Activated CD4-positive, alpha-beta T cell treated with anti-CD3 and anti-CD28 coated beads, Interleukin-2, amount 50 U/mL, for 16 hours (primary cell): ENCODE measurements around the gene ATP6V0C.
A peak's percentile ranks its signal among the peaks of the same experiment; 100 is the strongest.

Experiments
- DNase-seq: peaks from one replicate; pipeline ENCODE4 v3.0.0-alpha.2; 2020

Gene ATP6V0C

GRCh38 chr16:2493605-2494004 is 20.1 kb upstream of the ATP6V0C start:
- DNase-seq, result no peak

DNA sequence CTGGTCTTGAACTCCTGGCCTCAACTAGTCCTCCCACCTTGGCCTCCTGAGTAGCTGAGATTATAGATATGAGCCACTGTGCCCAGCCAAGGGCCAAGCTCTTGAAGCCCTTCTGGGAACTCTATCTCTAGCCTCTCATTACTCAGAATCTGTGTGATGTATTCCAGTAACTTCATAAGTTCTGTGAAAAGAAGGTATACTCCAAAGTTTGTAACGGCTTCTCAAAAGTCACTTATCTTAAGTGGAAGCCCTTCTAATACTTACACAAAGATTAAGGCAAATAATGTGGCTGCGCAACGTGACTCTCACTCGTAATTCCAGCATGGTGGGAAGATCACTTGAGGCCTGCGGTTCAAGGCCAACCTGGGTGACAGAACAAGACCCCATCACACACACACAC is 19.1 kb upstream of the ATP6V0C start:
- no peak for DNase-seq

DNA sequence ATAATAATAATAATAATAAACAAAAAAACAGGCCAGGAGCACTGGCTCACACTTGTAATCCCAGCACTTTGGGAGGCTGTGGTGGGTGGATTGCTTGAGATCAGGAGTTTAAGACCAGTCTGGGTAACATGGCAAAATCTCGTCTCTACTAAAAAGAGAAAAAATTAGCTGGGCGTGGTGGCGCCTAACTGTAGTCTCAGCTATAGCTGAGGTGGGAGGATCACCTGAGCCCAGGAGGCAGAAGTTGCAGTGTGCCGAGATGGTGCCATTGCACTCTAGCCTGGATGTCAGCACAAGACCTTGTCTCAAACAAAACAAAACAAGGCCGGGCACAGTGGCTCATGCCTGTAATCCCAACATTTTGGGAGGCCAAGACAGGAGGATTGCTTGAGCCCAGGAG is 18.7 kb upstream of the ATP6V0C start:
- DNase-seq, result no peak

DNA sequence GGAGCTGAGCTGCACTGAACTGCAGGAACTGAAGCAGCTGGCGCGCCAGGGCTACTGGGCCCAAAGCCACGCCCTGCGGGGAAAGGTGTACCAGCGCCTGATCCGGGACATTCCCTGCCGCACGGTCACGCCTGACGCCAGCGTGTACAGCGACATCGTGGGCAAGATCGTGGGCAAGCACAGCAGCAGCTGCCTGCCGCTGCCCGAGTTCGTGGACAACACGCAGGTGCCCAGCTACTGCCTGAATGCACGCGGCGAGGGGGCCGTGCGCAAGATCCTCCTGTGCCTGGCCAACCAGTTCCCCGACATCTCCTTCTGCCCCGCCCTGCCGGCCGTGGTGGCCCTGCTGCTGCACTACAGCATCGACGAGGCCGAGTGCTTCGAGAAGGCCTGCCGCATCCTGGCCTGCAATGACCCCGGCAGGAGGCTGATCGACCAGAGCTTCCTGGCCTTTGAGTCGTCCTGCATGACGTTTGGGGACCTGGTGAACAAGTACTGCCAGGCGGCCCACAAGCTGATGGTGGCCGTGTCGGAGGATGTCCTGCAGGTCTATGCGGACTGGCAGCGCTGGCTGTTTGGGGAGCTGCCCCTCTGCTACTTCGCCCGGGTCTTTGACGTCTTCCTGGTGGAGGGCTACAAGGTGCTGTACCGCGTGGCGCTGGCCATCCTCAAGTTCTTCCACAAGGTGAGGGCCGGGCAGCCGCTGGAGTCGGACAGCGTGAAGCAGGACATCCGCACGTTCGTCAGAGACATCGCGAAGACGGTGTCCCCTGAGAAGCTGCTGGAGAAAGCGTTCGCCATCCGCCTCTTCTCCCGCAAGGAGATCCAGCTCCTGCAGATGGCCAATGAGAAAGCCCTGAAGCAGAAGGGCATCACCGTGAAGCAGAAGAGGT is 17.3 kb upstream of the ATP6V0C start:
- DNase-seq, result no peak

DNA sequence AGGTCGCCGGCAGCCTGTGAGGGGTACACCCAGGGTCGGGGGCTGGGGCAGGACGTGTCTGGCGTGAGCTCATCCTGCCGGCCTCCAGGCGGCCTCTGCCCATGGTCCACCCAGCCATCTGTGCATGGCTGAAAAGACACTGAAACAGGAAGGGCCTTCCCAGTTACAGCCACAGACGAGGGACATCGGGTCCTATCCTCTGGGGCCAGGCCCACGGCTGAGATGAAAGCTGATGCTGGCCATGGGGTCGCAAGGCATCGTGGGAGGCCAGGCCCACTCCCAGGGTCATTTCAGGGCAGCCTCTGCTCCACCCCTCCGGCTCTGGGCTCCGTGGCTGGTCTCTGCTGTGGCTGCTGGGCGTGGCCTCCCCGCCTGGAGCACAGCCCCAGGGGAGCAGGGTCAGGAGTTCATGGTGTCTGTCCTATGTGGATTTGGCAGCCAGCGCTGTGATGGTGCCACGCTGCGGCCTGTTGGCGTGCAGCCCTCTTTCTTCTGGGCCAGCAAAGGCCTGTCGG is 16.6 kb upstream of the ATP6V0C start:
- DNase-seq, result no peak

GRCh38 chr16:2497695-2498484 is 15.9 kb upstream of the ATP6V0C start:
- no peak for DNase-seq

DNA sequence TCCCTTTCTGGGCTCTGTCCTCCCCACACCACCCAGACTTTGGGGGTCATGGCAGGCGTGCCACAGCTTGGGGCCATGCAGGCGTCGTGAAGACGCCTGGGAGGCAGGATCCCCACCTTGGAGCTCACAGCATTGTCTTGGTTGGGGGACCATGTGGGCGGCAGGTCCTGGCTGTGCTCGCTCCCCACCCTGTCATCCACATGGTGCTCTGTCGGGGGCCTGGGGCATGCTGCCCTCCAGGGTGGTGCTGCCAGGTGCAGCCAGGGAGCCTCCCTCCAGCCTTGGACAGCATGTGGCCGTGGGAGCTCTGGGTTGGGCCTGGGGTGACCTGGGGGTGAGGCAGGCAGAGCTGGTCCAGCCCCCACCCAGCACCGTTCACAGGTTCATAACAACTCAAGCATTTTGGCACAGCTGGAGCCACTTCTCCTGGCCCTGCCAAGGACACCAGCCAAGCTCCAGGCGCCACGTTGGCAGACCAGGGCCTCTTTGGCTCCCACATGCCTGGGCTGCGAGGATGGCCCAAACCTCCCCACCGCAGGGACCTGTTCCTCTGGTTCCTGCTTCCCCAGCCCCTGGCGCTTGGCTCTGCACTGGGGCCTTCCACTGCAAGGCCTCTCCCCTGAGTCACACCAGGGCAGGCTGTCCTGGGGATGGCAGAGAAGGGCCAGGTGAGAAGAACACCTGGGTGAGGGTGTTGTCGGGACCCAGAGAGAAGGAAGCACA is 15.1 kb upstream of the ATP6V0C start:
- no peak for DNase-seq

- no peak for DNase-seq
Measured at GRCh38 chr16:2499454-2499853, 14.3 kb upstream of the ATP6V0C start.

- no peak for DNase-seq
Measured at GRCh38 chr16:2499890-2500429, 13.8 kb upstream of the ATP6V0C start.

DNA sequence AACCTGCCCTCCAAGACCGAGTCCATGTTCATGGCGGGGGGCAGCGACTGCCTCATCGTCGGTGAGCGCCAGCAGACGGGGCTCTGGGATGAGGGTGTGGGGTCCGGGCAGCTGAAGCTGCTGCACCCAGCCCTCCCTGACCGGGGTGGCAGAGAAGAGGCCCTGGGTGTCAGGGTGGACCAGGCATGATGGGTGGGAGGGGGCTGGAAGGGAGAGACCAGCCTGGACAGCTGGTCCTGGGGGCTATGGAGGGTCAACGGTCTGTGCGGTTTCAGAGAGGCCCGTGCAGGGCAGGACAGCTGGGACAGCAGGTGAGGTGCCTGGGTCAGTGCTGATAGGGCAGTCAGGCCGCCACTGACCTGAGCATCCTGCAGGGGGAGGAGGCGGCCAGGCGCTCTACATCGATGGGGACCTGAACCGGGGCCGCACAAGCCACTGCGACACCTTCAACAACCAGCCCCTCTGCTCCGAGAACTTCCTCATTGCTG is 13.3 kb upstream of the ATP6V0C start:
- no peak for DNase-seq

DNA sequence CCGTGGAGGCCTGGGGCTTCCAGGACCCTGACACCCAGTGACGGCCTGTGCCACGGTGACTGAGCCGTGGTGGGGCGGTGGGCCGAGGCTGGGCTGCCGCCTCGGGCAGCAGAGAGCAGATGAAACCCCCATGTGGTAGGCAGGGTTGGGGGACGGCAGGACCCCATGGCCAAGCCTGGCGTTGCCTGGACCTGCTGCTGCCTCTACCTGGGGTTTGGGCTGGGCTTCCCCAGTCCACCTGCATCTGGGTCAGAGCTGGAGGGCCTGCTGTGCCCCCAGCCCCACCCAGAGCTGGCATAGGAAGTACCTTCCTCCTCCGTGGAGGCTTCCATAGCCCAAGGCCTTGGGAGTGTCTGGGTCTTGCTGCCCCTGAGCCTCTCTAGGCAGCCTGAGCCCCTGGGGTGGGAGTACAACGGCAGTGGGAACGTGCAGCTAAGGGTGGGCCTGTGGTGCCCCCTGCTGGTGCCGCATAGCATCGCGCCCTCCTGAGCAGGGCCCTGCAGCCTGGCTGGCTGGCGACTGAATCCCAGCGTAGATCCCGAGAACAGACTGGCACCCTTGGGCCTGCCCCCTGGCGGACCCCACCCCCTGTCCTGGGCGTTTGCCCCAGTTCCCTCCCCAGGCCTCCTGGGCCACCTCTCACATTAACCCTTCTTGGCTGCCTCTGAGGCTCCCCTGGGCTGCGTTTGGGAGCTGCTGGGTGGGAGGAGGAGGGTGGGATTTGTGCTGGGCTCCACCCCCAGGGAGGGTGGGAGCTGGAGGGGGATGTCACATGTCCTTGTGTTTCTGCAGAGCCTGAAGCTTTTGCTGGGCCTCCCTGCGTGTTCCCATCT is 12.6 kb upstream of the ATP6V0C start:
- DNase-seq, result peak; percentile 80

- no peak for DNase-seq
Measured at GRCh38 chr16:2501946-2502895, 11.5 kb upstream of the ATP6V0C start.

GRCh38 chr16:2505695-2506094 is 8.1 kb upstream of the ATP6V0C start:
- DNase-seq, result no peak

GRCh38 chr16:2507052-2507659 is 6.6 kb upstream of the ATP6V0C start:
- no peak for DNase-seq

DNA sequence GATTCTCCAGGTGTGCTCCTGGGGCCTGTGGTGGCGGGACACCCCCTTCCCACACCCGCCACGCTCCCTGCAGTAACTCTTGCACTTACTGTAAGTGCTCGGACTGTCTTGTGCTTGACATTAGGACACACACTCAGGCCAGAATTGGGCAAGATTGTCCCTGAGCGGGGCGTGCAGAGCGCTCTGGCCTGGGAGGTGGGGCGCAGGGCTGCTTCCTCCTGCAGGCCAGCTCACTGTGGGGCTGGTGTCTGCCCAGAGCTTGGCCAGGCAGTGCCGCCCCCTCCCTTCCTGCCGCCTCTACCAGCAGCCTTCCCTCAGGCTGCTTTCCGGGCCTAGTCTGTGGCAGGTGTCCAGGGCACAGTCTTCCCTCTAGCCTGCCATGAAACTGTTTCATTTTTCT is 6.1 kb upstream of the ATP6V0C start:
- no peak for DNase-seq

DNA sequence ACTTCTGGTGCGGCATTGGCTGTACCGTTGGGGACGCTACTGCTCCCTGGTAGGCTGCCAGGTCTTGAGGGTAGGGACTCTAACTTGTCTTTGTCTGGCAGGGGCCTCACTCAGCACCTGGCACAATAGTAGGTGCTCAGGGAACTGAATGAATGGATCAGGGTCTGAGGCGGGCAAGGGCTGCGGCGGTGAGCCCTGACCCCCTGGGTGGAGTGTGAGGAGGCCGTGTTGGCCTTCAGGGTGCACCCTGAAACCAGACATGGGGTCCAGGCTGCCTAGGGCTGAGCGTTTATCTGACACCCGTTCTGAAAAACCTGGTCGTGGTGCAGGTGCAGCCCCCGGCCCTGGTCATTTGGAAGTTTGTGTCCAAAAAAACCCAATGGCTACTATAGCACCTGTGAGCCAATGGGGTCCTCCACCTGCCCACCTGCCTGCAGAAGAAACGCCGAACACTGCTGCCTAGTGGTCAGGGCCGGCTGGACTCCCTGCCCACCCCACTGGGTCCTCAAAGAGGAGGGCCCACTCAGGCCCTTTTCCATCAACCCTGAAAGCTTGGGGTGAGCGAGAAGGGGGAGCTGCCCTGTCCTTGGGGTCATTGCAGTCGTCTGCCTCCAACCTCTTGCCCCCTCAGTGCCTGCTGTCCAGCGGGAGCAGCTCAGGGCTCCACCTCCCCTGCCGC is 4.9 kb upstream of the ATP6V0C start:
- no peak for DNase-seq

GRCh38 chr16:2511128-2511800 is 2.5 kb upstream of the ATP6V0C start:
- DNase-seq, result no peak

DNA sequence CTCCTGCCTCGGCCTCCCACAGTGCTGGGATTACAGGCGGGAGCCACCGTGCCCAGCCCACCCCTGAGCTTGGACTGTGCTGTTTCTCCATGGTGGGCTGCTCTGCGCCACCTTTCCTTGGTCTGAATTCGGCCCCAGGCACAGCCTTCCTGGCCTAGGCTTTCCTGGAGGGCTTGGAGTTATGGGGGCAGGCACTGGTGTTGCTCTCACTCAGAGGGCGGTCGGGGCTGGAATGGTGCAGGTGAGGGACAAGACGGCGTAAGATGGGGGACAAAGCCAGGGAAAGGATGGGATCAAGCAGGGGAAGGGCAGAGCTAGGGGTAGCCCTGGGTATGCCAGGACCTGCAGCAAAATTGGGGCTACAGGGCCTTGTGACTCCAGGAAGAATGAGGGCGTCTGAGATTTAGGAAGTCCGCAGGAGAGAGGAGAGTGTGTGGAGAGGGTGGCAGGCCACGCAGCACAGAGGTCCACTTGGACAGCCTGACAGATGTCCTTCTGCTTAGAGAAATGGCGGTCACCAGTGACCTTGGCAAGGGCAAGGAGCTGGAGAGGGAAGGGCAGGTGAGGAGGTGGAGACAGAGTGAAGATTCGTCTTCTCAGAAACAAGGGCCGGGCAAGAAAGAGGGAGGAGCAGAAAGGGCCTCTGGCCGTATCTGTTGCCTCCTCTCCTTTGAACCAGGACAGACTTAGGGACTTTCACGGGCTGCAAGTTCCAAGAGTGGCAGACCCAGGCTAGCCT is 1.6 kb upstream of the ATP6V0C start:
- no peak for DNase-seq
